Endothelial cell of umbilical vein (primary cell): Measurements from ENCODE around the gene NPDC1.

Source experiments
- FOS ChIP-seq: IDR thresholded peaks from 2 replicates; pipeline ENCODE4 v1.6.1; 2011; ENCODE audit warnings: mild to moderate bottlenecking, low read length, moderate library complexity, borderline replicate concordance; ENCODE audit not compliant: insufficient read depth
- TF ChIP-seq, protein P1 (sequence below): IDR thresholded peaks from 2 replicates; pipeline ENCODE4 v1.6.1; 2011; ENCODE audit not compliant: insufficient read depth, insufficient read length

DNA sequence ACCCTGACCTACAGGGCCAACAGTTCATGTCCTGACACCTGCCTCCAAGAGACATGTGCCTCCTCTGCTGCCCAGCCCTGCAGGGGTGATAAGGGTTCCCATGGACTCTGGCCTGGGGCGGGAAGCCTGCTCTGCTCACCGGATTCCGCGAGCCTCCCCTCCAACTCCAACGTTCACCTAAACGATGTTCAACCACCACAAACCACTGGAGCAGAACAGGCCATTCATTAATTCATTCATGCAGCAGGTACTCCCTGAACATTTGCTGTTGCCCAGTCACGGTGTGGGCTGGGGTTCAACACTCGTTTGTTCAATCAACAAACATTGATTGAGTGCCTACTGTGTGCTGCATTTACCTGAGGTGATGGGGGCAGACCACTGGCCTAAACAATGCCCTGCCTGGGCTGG is 28.0 kb upstream of the NPDC1 start:
- TF ChIP-seq, protein P1, sequence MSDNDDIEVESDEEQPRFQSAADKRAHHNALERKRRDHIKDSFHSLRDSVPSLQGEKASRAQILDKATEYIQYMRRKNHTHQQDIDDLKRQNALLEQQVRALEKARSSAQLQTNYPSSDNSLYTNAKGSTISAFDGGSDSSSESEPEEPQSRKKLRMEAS = no peak
- TF ChIP-seq FOS = no peak
